ENCODE data around the gene IPCEF1.
"Not testable (repeated sequence)": the region's sequence is repeated elsewhere in the genome, so short reads cannot be mapped to it uniquely, and the experiment has no call there.

The IPCEF1 gene

DNA sequence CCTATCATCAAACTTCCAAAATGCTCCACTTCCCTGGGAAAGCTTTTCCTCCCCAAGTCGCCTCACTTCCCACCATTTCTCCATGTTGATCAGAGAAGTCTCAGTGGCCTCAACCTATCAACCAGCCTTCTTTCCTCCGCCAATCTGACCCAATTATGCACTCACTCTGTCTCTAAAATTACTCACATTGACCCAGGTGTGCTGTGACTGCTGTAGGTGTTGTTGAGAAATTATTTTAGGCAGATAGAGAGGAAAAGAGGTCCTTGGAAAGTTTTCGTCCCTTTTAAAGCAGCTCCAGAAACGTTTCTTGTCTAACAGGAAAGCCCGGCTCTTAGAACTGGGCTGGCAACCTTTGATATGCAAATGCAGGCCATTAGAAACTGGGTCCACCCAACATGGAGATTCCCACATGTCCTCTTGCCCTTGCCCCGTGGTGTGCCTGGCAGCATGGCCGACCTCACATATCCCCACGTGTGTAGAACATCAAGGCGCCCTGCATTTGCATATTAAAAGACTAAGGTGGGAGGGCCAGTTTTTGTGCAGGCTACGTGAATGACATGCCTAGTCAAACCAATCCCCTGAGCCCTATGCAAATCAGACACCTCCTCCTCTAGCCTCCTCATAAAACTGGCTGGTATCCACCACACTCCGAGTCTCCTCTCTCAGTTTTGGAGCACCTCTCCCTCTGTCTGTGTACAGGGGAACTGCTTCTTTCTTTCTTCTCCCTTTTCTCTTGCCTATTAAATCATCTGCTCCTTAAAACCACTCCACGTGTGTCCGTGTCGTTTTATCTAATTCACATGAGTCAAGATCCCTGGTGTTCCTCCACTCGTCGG is 12.9 kb downstream of the IPCEF1 start:
- DNase-seq (ENCODE audit: low read depth) = no peak
- H3K4me3 ChIP-seq (ENCODE audit: low read depth, low read length) = no peak overlapping the region
- TF ChIP-seq CTCF (IDR thresholded peaks at IDR 0.05; ENCODE audit: insufficient read depth, low read depth, low read length, missing control alignments) = no peak

- H3K4me3 ChIP-seq (ENCODE audit: low read depth, low read length) = no peak overlapping the region
- DNase-seq (ENCODE audit: low read depth) = no peak
- TF ChIP-seq CTCF (IDR thresholded peaks at IDR 0.05; ENCODE audit: insufficient read depth, low read depth, low read length, missing control alignments) = no peak
Observed at GRCh38 chr6:154341871-154342270, 14.7 kb downstream of the IPCEF1 start.

GRCh38 chr6:154341336-154341735 is 15.3 kb downstream of the IPCEF1 start:
- DNase-seq (ENCODE audit: low read depth) = no peak
- TF ChIP-seq CTCF (IDR thresholded peaks at IDR 0.05; ENCODE audit: insufficient read depth, low read depth, low read length, missing control alignments) = no peak
- H3K4me3 ChIP-seq (ENCODE audit: low read depth, low read length) = no peak overlapping the region

DNA sequence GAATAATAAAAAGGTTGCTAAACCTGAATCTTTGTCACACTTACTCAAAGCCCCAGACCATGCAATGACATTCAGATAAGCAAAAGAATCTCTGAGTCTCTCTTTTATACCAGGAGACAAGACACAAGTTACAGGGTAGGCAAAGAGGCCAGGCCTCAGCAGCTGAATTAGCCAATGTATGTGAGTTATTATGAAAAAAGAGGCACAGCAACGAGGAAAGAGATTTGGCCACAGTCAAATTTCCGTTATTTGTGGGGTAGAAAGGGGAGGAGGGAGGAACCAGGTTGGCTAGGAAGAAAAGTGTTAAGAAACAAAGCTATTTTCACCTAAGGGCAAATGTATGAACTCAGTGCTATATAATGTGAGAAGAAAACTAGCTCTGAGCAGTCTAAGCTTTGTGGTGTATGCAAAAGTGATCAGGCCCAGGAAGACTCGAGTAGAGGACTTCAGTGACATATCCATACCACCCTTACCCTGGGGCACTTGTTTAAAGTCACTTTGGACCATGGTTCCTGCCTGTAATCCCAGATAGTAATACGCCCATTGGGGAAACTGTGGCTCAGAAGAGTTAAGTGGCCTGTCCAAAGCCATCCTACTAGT is 19.1 kb downstream of the IPCEF1 start:
- no peak for DNase-seq (ENCODE audit: low read depth)
- TF ChIP-seq CTCF (IDR thresholded peaks at IDR 0.05; ENCODE audit: insufficient read depth, low read depth, low read length, missing control alignments) = no peak
- no peak overlapping the region for H3K4me3 ChIP-seq (ENCODE audit: low read depth, low read length)

GRCh38 chr6:154334147-154334546 is 22.5 kb downstream of the IPCEF1 start:
- H3K4me3 ChIP-seq (ENCODE audit: low read depth, low read length); DNase-seq (ENCODE audit: low read depth): not testable (repeated sequence)

- no peak for DNase-seq (ENCODE audit: low read depth)
- TF ChIP-seq CTCF (IDR thresholded peaks at IDR 0.05; ENCODE audit: insufficient read depth, low read depth, low read length, missing control alignments) = no peak
- no peak overlapping the region for H3K4me3 ChIP-seq (ENCODE audit: low read depth, low read length)
Observed at GRCh38 chr6:154331750-154332149, 24.9 kb downstream of the IPCEF1 start.

DNA sequence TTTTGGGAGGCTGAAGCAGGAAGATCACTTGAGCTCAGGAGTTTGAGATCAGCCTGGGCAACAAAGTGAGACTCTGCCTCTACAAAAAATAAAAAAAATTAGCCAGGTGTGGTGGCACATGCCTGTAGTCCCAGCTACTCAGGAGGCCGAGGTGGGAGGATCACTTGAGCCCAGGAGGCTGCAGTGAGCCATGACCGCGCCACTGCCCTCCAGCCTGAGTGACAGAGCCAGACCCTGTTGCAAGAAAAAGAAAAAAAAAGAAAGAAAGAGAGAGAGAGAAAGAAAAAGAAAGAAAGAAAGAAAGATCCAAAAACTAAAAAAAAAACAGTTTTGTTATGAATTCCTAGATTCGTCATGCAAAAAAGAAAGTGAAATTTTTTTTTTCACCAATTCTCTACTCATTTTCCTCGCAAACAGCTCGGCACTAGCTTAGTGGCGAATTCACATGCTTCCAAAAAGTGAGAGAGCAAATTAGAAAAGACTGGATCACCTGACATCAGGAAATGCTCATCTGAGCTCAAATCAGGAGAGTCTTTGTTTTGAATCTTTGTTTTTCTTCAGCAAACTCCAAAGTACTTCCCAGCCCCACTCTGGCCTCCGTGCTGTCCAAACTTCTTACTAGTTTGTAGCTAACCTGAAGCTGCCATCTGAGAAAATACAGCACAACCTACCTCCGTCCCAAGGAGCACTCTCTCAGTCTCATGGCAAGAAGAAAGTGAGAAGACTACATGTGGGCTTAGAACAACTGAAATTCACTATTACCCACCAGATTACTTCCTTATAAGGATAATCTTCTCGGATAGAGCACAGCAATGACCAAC is 27.0 kb downstream of the IPCEF1 start:
- no peak for DNase-seq (ENCODE audit: low read depth)
- H3K4me3 ChIP-seq (ENCODE audit: low read depth, low read length) = no peak overlapping the region
- TF ChIP-seq CTCF (IDR thresholded peaks at IDR 0.05; ENCODE audit: insufficient read depth, low read depth, low read length, missing control alignments) = no peak

DNA sequence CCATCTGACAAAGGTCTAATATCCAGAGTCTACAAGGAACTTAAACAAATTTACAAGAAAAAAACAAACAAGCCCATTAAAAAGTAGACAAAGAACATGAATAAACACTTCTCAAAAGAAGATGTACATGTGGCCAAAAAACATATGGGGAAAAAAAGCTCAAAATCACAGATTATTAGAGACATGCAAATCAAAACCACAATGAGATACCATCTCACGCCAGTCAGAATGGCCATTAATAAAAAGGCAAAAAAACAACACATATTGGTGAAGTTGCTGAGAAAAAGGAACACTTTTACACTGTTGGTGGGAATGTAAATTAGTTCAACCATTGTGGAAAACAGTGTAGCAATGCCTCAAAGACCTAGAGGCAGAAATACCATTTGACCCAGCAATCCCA is 29.3 kb downstream of the IPCEF1 start:
- not testable (repeated sequence) for H3K4me3 ChIP-seq (ENCODE audit: low read depth, low read length); DNase-seq (ENCODE audit: low read depth)

All from GM12865 (cell line).